Panc1 (cell line): Measurements from ENCODE around the gene MBD5. TPM values are rescaled to one million over a fixed set of nuclear protein-coding genes. Genes with fewer than 3 reads are reported as not detected.

ENCODE experiments used
- ATAC-seq: fragments of 200-7000 bp; cut with Tn5 transposase; 2 replicates; pipeline ENCODE4 v1.9.1; 2020; ENCODE audit warnings: mild to moderate bottlenecking, moderate library complexity
- BruUV-seq: library from RNA; stranded (reverse); fragments of 400-500 nt; replicated peaks from 2 replicates; lab custom pipeline; 2021; lab: Mats Ljungman, UMichigan
- CTCF ChIA-PET: fragments of 300-600 bp; sonication (Branson Sonifier 250); formaldehyde crosslinking; loops from one replicate; lab custom pipeline; 2022; ENCODE audit warnings: antibody characterized with exemption; lab: Charles Lee
- POLR2A ChIA-PET: fragments of 300-600 bp; sonication (Branson Sonifier 250); formaldehyde crosslinking; loops from one replicate; lab custom pipeline; 2022; ENCODE audit warnings: antibody characterized with exemption; lab: Charles Lee
- DNase-seq: peaks from one replicate; pipeline ENCODE4 v3.0.0-alpha.2; 2010; ENCODE audit warnings: low read depth, low spot score
- H3K27ac ChIP-seq: 2 replicates; pipeline ENCODE4 v1.5.1; 2011; ENCODE audit warnings: mild to moderate bottlenecking, low read length, inconsistent platforms
- H3K27me3 ChIP-seq: fragments of 200-500 bp; sonication (Bioruptor generic); 2 replicates; pipeline ENCODE4 v1.6.0; 2014; ENCODE audit warnings: low read length, inconsistent platforms; ENCODE audit not compliant: control insufficient read depth, insufficient read depth
- H3K36me3 ChIP-seq: fragments of 200-500 bp; sonication (Bioruptor generic); 2 replicates; pipeline ENCODE4 v1.5.1; 2014; ENCODE audit warnings: inconsistent platforms, mild to moderate bottlenecking, low read length, moderate library complexity; ENCODE audit not compliant: control insufficient read depth, insufficient read depth
- H3K4me1 ChIP-seq: 2 replicates; pipeline ENCODE4 v1.5.1; 2011; ENCODE audit warnings: inconsistent platforms, mild to moderate bottlenecking, low read length, moderate library complexity; ENCODE audit not compliant: control insufficient read depth, insufficient read depth
- H3K4me3 ChIP-seq, 2 experiments: 2 replicates each; pipeline ENCODE4 v1.5.1; 2011 to 2012; ENCODE audit warnings: low read depth in 2 of 2, low read length in 2 of 2, mild to moderate bottlenecking in 2 of 2, inconsistent platforms in 1 of 2, moderate library complexity in 1 of 2
- H3K9me3 ChIP-seq: fragments of 200-500 bp; sonication (Bioruptor generic); 2 replicates; pipeline ENCODE4 v1.5.1; 2014; ENCODE audit warnings: low read depth, mild to moderate bottlenecking, inconsistent platforms, low read length, moderate library complexity; ENCODE audit not compliant: control insufficient read depth, insufficient read depth
- POLR2AphosphoS5 ChIP-seq: IDR thresholded peaks from 2 replicates; pipeline ENCODE4 v1.6.1; 2012; ENCODE audit warnings: mild to moderate bottlenecking, low read depth, low read length, moderate library complexity
- SIN3A ChIP-seq: IDR thresholded peaks from 2 replicates; pipeline ENCODE4 v1.6.1; 2012; ENCODE audit warnings: low read depth, mild to moderate bottlenecking, low read length, moderate library complexity, borderline replicate concordance; ENCODE audit not compliant: insufficient read depth
- TCF7L2 ChIP-seq: IDR thresholded peaks from 2 replicates; pipeline ENCODE4 v1.6.1; 2011; ENCODE audit warnings: mild to moderate bottlenecking, low read depth, low read length, inconsistent platforms
- in situ Hi-C: cut with HindIII; loops from 2 replicates; pipeline ENCODE4 v1.10.0; 2016; ENCODE audit warnings: low sequenced_read_pairs, low pct_unique_long_range_greater_than_20kb
- intact Hi-C: fragments of 100-400 bp; cut with micrococcal nuclease; formaldehyde crosslinking; loops from one replicate; pipeline ENCODE4 v1.10.0; 2022; ENCODE audit not compliant: unreplicated experiment
- total RNA-seq: library from RNA; stranded (reverse); gene quantifications from one replicate; pipeline ENCODE4 v1.2.1, GENCODE V29; 2021; ENCODE audit not compliant: unreplicated experiment
- TF ChIP-seq, protein P1 (sequence below), 2 experiments: IDR thresholded peaks; 2 replicates each; pipeline ENCODE4 v1.6.1; 2011 to 2012; ENCODE audit warnings: low read depth in 2 of 2, control low read depth in 1 of 2, low read length in 1 of 2, mild to moderate bottlenecking in 1 of 2, moderate library complexity in 1 of 2; ENCODE audit not compliant: insufficient read depth in 1 of 2
- TF ChIP-seq, protein P2 (sequence below): fragments of 450-650 bp; IDR thresholded peaks from 2 replicates; pipeline ENCODE4 v1.5.1; 2017; ENCODE audit warnings: mild to moderate bottlenecking

MBD5 gene
- total RNA-seq, 1 experiment from 2014 or later, result 40.2 TPM

- ChIA-PET POLR2A (no interaction called here), CTCF (no interaction called here)
- Histone ChIP-seq H3K27ac (no peak overlapping the region), H3K4me3 (no peak overlapping the region), H3K36me3 (no peaks in the 10 kb centered on the region), H3K4me1 (no peaks in the 10 kb centered on the region), H3K9me3 (no peaks in the 10 kb centered on the region), H3K27me3 (no peaks in the 10 kb centered on the region)
- intact Hi-C loops (no loop called here), in situ Hi-C loops (no loop called here)
- TF ChIP-seq POLR2AphosphoS5 (no peak), TCF7L2 (no peak), SIN3A (no peak)
- TF ChIP-seq, protein P1, sequence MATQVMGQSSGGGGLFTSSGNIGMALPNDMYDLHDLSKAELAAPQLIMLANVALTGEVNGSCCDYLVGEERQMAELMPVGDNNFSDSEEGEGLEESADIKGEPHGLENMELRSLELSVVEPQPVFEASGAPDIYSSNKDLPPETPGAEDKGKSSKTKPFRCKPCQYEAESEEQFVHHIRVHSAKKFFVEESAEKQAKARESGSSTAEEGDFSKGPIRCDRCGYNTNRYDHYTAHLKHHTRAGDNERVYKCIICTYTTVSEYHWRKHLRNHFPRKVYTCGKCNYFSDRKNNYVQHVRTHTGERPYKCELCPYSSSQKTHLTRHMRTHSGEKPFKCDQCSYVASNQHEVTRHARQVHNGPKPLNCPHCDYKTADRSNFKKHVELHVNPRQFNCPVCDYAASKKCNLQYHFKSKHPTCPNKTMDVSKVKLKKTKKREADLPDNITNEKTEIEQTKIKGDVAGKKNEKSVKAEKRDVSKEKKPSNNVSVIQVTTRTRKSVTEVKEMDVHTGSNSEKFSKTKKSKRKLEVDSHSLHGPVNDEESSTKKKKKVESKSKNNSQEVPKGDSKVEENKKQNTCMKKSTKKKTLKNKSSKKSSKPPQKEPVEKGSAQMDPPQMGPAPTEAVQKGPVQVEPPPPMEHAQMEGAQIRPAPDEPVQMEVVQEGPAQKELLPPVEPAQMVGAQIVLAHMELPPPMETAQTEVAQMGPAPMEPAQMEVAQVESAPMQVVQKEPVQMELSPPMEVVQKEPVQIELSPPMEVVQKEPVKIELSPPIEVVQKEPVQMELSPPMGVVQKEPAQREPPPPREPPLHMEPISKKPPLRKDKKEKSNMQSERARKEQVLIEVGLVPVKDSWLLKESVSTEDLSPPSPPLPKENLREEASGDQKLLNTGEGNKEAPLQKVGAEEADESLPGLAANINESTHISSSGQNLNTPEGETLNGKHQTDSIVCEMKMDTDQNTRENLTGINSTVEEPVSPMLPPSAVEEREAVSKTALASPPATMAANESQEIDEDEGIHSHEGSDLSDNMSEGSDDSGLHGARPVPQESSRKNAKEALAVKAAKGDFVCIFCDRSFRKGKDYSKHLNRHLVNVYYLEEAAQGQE (IDR thresholded peaks at IDR 0.05; ENCODE audit: insufficient read depth in 1 of 2, low read depth in 2 of 2, low read length in 1 of 2), result no peak
- ATAC-seq (no peak), DNase-seq (no peak)
- no TSS peak for BruUV-seq
Measured at GRCh38 chr2:148048475-148049221, 27.8 kb downstream of the MBD5 start.

DNA sequence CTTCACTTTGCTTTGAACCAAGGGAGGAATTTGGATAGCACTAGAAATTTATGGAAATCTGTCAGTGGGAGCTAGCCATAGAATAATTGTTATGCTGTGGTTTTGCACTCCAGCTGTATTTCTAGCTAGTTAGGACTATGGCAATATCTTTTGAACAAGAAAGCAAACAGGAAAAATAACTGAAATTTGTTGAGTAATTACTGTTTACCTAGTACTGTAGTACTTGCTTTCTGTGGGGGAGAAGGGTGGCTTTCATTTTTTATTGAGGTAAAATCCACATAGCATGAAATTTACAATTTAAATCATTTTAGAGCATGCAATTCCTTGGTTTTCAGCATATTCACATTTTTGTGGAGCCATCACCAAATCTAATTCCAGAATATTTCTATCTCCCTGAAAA is 28.4 kb downstream of the MBD5 start:
- intact Hi-C loops, result no loop called here
- ChIA-PET CTCF (no interaction called here), POLR2A (no interaction called here)
- no TSS peak for BruUV-seq
- H3K4me3 ChIP-seq, result no peak overlapping the region
- ATAC-seq, result no peak
- in situ Hi-C loops, result no loop called here
- no peak for DNase-seq
- H3K4me1 ChIP-seq, result no peaks in the 10 kb centered on the region
- no peaks in the 10 kb centered on the region for H3K27me3 ChIP-seq
- no peaks in the 10 kb centered on the region for H3K36me3 ChIP-seq
- H3K9me3 ChIP-seq, result no peaks in the 10 kb centered on the region
- H3K27ac ChIP-seq, result no peak overlapping the region
- TF ChIP-seq POLR2AphosphoS5 (no peak), SIN3A (no peak), TCF7L2 (no peak)
- TF ChIP-seq, protein P1 (IDR thresholded peaks at IDR 0.05; ENCODE audit: insufficient read depth in 1 of 2, low read depth in 2 of 2, low read length in 1 of 2), result no peak
- TF ChIP-seq, protein P2, sequence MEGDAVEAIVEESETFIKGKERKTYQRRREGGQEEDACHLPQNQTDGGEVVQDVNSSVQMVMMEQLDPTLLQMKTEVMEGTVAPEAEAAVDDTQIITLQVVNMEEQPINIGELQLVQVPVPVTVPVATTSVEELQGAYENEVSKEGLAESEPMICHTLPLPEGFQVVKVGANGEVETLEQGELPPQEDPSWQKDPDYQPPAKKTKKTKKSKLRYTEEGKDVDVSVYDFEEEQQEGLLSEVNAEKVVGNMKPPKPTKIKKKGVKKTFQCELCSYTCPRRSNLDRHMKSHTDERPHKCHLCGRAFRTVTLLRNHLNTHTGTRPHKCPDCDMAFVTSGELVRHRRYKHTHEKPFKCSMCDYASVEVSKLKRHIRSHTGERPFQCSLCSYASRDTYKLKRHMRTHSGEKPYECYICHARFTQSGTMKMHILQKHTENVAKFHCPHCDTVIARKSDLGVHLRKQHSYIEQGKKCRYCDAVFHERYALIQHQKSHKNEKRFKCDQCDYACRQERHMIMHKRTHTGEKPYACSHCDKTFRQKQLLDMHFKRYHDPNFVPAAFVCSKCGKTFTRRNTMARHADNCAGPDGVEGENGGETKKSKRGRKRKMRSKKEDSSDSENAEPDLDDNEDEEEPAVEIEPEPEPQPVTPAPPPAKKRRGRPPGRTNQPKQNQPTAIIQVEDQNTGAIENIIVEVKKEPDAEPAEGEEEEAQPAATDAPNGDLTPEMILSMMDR, result no peak
